GM12878 (cell line): ENCODE results near the gene ZBTB3. TPM values are rescaled to one million over a fixed set of nuclear protein-coding genes. Genes with fewer than 3 reads are reported as not detected.

Experiments
- ATF2 ChIP-seq: IDR thresholded peaks from 2 replicates; pipeline ENCODE4 v1.6.1; 2012; ENCODE audit warnings: low read length, inconsistent platforms
- CBX5 ChIP-seq: sonication (generic); IDR thresholded peaks from 2 replicates; pipeline ENCODE4 v1.6.1; 2016; ENCODE audit warnings: low read depth, moderate library complexity, mild to moderate bottlenecking, inconsistent platforms
- CREM ChIP-seq: IDR thresholded peaks from 2 replicates; pipeline ENCODE4 v1.6.1; 2014; ENCODE audit warnings: antibody characterized with exemption, low read depth
- EGR1 ChIP-seq, 2 experiments: IDR thresholded peaks; 1 replicate in 1 of 2; 2 replicates in 1 of 2; pipeline ENCODE4 v1.6.1; 2011 to 2012; ENCODE audit warnings: low read depth in 2 of 2, low read length in 2 of 2, borderline replicate concordance in 1 of 2, mild to moderate bottlenecking in 1 of 2, moderate library complexity in 1 of 2
- KDM1A ChIP-seq: fragments of 200-600 bp; sonication (generic); IDR thresholded peaks from 2 replicates; pipeline ENCODE4 v1.6.1; 2016; ENCODE audit warnings: borderline replicate concordance
- MTA2 ChIP-seq: fragments of 450-650 bp; IDR thresholded peaks from 2 replicates; pipeline ENCODE4 v1.6.1; 2016; ENCODE audit warnings: low read depth, mild to moderate bottlenecking, moderate library complexity
- NFYA ChIP-seq: IDR thresholded peaks from 2 replicates; pipeline ENCODE4 v1.6.1; 2011; ENCODE audit warnings: low read depth, mild to moderate bottlenecking, low read length, improper control_type of control experiment, borderline replicate concordance
- NR2F1 ChIP-seq: fragments of 450-650 bp; conservative IDR thresholded peaks from 2 replicates; pipeline ENCODE4 v1.6.1; 2017; ENCODE audit warnings: mild to moderate bottlenecking
- POLR2A ChIP-seq: IDR thresholded peaks from 2 replicates; pipeline ENCODE4 v1.6.1; 2011; ENCODE audit warnings: low read depth, mild to moderate bottlenecking, low read length
- RFX5 ChIP-seq: IDR thresholded peaks from 2 replicates; pipeline ENCODE4 v1.6.1; 2011; ENCODE audit warnings: low read depth, low read length, improper control_type of control experiment
- TAF1 ChIP-seq: IDR thresholded peaks from 2 replicates; pipeline ENCODE4 v1.6.1; 2011; ENCODE audit warnings: mild to moderate bottlenecking, low read depth, low read length, borderline replicate concordance
- TBL1XR1 ChIP-seq: IDR thresholded peaks from 2 replicates; pipeline ENCODE4 v1.6.1; 2012; ENCODE audit warnings: low read depth, low read length, improper control_type of control experiment
- ZBTB40 ChIP-seq: fragments of 450-650 bp; IDR thresholded peaks from 2 replicates; pipeline ENCODE4 v1.6.1; 2016; ENCODE audit warnings: mild to moderate bottlenecking, moderate library complexity, borderline replicate concordance
- ZNF592 ChIP-seq: fragments of 450-650 bp; IDR thresholded peaks from 2 replicates; pipeline ENCODE4 v1.6.1; 2017; ENCODE audit warnings: mild to moderate bottlenecking, moderate library complexity
- ZNF687 ChIP-seq: fragments of 450-650 bp; IDR thresholded peaks from 2 replicates; pipeline ENCODE4 v1.6.1; 2017; ENCODE audit warnings: mild to moderate bottlenecking, moderate library complexity
- polyA plus RNA-seq, 11 experiments: library from polyadenylated mRNA; depleted of rRNA in 4 of 11; unstranded in 6 of 11; stranded (reverse) in 5 of 11; fragments of >200 nt; fragmentation: Nextera tagmentation in 4 of 11; fragmentation: Illumina TruSeq in 1 of 11; extraction: Ambion mirVana in 4 of 11; extraction: Trizol in 1 of 11; gene quantifications; 1 replicate in 1 of 11; 2 replicates in 10 of 11; pipeline versions ENCODE4 v1.2.1 to v1.2.3, GENCODE V29; 2011 to 2016; ENCODE audit warnings: inconsistent platforms in 2 of 11, missing spikeins in 2 of 11, low read depth in 1 of 11
- total RNA-seq, 4 experiments: library from RNA; depleted of rRNA in 3 of 4; stranded (reverse); fragments of >200 nt in 3 of 4; fragmentation: Illumina TruSeq in 1 of 4; extraction: Trizol in 1 of 4; gene quantifications; 2 replicates each; pipeline versions ENCODE4 v1.2.1 to v1.2.3, GENCODE V29; 2013 to 2021

The ZBTB3 gene
- total and polyA plus RNA-seq, 10 of the 15 experiments (the other 5 are each of a cell fraction or from before 2014, with no cell fraction given), result 1.4 to 7.7 (median 4.8) TPM

GRCh38 chr11:62771144-62772021 lies 17.4 kb upstream of the ZBTB3 start, which contains the start of gene TAF6L (continued):
- TF ChIP-seq ZNF687 (peak; percentile 66), ATF2 (no peak), MTA2 (peak; percentile 83), NFYA (no peak), ZBTB40 (peak; percentile 50; the same call in 1 of the 2 replicates), EGR1 (IDR thresholded peaks at IDR 0.05; ENCODE audit: borderline replicate concordance in 1 of 2, low read depth in 2 of 2, low read length in 2 of 2) (peak; percentile 28 to 90), CBX5 (no peak), KDM1A (no peak), ZNF592 (0 out of 2 replicates have a peak, but pooled peaks have one; percentile 24), RFX5 (no peak), TAF1 (peak; percentile 32; the same call in 1 of the 2 replicates), NR2F1 (peak; percentile 100), CREM (no peak), POLR2A (peak; percentile 83), TBL1XR1 (no peak)
